Neural cell (in vitro differentiated cells): Measurements from ENCODE around the gene SMPD1.

Experiments
- EZH2 ChIP-seq: fragments of 200-600, 300-800 bp; shearing (Covaris generic), sonication (generic); IDR thresholded peaks from 2 replicates; pipeline ENCODE4 v1.6.1; 2014; ENCODE audit warnings: antibody characterized with exemption, low read length, borderline replicate concordance, mild to moderate bottlenecking; ENCODE audit not compliant: insufficient read depth, poor library complexity, severe bottlenecking
- RAD21 ChIP-seq: fragments of 450-650 bp; conservative IDR thresholded peaks from 2 replicates; pipeline ENCODE4 v1.6.1; 2014; ENCODE audit warnings: antibody characterized with exemption, mild to moderate bottlenecking, moderate library complexity
- TF ChIP-seq, protein P1 (sequence below): fragments of 450-650 bp; IDR thresholded peaks from 2 replicates; pipeline ENCODE4 v1.5.1; 2014; ENCODE audit warnings: antibody characterized with exemption, mild to moderate bottlenecking, moderate library complexity; ENCODE audit not compliant: poor library complexity, severe bottlenecking

DNA sequence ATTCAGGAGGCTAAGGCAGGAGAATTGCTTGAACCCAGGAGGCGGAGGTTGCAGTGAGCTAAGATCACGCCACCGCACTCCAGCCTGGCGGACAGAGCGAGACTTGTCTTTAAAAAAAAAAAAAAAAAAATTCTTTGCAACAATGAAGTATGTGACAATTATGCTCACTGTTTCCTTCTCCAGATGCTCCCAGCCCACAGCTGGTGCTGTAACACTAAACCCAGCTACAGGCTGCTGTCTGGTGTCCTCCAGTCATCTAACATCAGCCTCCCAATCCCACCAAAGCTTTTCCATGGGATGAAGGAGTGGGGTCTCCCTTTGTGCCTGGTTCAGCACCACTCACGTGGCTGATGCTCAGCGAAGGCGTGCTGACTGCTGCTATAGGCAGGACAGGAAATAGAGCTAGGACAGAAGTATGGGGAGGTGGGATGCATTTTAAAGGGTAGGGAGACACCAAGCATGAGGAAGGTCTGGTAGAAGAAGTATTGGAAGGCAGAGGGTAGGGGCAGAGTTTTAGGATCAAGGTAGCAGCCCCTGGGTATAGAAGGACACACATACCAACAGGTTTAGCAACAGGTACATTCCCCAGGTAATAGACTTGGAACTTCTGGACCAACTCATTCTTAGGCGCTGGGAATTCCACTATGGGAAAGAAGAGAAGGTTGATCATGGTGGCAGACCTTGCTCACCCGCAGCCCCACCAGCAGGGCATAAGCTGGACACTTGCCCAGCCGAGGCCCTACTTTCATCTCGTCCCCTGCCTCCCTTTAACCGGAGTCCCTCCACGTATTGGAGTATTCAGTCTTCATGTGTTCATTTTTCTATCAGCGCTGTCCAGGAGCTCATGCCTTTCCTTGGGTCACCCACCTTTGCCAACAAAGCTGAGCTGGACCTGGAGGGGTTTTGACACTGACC lies 10.4 kb downstream of the SMPD1 start:
- TF ChIP-seq, protein P1, sequence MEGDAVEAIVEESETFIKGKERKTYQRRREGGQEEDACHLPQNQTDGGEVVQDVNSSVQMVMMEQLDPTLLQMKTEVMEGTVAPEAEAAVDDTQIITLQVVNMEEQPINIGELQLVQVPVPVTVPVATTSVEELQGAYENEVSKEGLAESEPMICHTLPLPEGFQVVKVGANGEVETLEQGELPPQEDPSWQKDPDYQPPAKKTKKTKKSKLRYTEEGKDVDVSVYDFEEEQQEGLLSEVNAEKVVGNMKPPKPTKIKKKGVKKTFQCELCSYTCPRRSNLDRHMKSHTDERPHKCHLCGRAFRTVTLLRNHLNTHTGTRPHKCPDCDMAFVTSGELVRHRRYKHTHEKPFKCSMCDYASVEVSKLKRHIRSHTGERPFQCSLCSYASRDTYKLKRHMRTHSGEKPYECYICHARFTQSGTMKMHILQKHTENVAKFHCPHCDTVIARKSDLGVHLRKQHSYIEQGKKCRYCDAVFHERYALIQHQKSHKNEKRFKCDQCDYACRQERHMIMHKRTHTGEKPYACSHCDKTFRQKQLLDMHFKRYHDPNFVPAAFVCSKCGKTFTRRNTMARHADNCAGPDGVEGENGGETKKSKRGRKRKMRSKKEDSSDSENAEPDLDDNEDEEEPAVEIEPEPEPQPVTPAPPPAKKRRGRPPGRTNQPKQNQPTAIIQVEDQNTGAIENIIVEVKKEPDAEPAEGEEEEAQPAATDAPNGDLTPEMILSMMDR, result no peak
- TF ChIP-seq RAD21 (no peak), EZH2 (no peak)
